Fibroblast of the aortic adventitia (primary cell): ENCODE measurements around the gene KLF4. TPM values are rescaled to one million over a fixed set of nuclear protein-coding genes. Genes with fewer than 3 reads are reported as not detected.
A peak's percentile ranks its signal among the peaks of the same experiment; 100 is the strongest.

ENCODE experiments used
- DNase-seq: peaks from one replicate; pipeline ENCODE4 v3.0.0-alpha.2; 2010; ENCODE audit warnings: low read depth
- H3K4me3 ChIP-seq: 2 replicates; pipeline ENCODE4 v1.5.1; 2011; ENCODE audit warnings: low read depth, mild to moderate bottlenecking, control low read depth, low read length, moderate library complexity
- CTCF ChIP-seq: IDR thresholded peaks from 2 replicates; pipeline ENCODE4 v1.5.1; 2011; ENCODE audit warnings: mild to moderate bottlenecking, low read length, control low read depth, inconsistent platforms; ENCODE audit not compliant: insufficient read depth
- total RNA-seq: library from RNA; depleted of rRNA; stranded (reverse); fragments of >200 nt; gene quantifications from 2 replicates; pipeline ENCODE4 v1.2.3, GENCODE V29; 2012; ENCODE audit warnings: low replicate concordance

KLF4 gene
- total RNA-seq, 1 donor, result 43.9 TPM

GRCh38 chr9:107465467-107466451 is 23.8 kb downstream of the KLF4 start:
- TF ChIP-seq CTCF, result peak; percentile 64
- H3K4me3 ChIP-seq, result peak overlapping the region; percentile 71
- peak; percentile 62 for DNase-seq

DNA sequence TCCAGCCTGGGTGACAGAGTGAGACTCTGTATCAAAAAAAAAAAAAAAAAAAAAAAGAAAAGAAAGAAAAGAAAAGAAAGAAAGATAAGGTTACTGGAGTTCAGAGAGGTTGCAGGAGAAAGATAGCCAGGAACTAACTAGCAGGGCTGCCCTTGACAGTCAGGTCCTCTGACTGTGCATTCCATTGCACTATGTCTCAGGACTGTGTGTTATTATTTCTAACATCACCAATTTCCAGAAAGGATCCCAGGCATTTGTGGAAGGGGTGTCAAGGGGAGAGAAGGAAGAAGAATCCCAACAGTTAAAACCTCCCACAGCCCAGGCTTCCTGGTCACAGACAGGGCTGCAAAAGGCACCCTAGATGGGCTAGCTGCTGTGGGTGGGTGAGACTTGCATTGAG is 25.1 kb downstream of the KLF4 start:
- H3K4me3 ChIP-seq, result no peak overlapping the region
- TF ChIP-seq CTCF, result no peak
- DNase-seq, result no peak

DNA sequence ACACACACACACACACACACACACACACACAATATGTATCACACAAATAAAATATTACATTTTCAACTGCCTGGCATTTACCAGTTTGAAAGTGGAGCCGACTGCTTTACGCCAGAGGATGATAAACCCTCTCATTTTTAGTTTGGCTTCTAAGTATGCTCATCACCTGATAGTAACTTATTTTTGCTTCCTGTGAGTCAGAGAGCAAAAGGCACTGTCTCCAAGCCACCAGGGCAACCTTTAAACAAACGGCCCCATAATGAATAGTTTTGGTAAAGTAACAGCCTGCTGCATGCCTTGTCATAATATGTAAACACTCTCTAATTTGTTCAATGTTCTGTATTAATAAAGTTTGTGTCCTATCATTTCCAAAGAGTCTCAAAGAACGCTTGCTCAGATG is 26.9 kb downstream of the KLF4 start:
- no peak for TF ChIP-seq CTCF
- no peak overlapping the region for H3K4me3 ChIP-seq
- no peak for DNase-seq

DNA sequence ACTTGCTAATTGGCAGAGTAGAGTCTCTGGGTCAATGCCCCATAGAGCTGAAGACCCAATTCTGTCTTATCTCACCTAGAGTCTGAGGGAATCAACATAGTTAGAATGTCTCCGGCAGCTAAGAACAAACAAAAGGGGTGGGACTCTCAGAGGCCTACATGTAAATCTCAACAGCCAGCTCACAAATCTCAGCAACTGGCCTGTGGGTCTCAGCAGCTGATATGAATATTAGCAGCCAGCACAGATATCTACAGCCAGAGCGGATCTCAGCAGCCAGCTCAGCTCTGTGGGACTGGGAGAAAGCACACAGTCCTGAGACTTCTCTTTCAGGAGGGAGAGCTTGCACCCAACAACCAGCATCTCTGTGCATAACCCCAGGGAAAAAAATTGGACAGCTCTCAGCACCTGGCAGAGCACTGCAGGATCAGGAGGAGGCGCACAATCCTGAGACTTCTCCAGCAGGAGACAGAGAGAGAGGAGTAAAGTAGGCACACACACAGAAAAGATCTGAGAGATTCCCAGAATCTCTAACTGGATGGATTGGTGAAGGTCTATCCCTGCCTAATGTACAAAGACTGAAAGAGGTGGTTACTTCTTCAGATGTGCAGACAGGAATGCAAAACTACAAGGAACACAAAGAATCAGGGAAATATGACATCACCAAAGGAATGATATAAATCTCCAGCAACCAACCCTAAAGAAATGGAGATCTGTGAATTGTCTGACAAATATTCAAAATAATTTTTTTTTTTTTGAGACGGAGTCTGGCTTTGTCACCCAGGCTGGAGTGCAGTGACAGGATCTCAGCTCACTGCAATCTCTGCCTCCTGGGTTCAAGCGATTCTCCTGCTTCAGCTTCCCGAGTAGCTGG is 29.2 kb downstream of the KLF4 start:
- DNase-seq, result no peak
- TF ChIP-seq CTCF, result no peak
- no peak overlapping the region for H3K4me3 ChIP-seq

DNA sequence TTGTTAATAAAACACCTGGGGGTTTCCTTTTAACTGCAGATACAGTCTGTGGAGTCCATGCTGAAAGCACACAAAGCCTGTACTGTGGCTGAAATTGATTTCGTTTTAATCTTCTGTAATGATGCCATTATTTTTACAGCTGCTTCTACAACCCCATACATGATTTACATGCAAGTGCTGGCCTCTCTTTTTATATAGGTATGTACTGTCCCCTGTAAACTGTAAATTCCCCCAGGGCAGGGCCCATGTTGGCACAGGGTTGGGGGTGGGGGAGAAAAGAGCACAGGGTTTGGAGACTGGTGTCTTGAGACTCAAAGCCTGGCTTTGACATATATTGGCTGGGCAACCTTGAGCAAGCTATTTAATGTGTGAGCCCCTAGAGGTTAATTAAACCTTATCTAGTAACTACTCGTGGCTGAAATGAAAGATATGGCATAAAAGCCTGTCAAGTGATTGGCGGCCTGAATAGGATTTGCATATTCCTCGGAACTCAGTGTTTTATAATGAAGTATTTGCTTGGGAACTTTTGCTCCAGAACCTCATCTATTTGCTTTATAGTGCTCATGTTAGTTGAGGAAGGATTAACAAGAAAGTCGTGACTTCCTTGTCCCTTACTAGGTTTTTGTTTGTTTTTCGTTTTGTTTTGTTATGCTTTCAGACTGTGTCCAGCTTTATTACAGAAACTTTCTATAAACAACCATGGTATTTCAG is 34.0 kb downstream of the KLF4 start:
- TF ChIP-seq CTCF, result no peak
- H3K4me3 ChIP-seq, result no peak overlapping the region
- no peak for DNase-seq

DNA sequence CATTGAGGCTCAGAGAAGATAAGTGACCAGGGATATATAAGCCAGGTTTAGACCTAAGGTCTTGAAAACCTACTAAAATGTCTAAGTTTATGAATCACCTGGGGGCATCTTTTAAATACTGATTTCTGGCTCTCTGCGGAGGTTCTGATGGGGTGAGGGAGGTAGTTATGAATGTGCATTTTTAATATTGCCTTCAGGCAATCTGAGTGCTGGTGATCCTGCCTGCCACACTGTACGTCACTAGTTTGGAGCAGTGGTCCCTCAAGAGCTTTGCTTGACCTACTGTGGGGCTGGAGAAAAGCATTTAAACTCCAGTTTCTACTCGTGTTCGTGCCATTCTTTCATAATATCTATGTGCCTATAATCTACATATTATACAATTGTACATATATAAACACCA is 36.1 kb downstream of the KLF4 start:
- no peak for TF ChIP-seq CTCF
- DNase-seq, result no peak
- H3K4me3 ChIP-seq, result no peak overlapping the region
